Breast epithelium (tissue), 4 donors: ENCODE measurements around the gene RELN. TPM values are rescaled to one million over a fixed set of nuclear protein-coding genes. Genes with fewer than 3 reads are reported as not detected.

Source experiments
- DNase-seq, 2 donors: peaks; one replicate each; pipeline ENCODE4 v3.0.0-alpha.2; 2019; ENCODE audit warnings: low spot score in 2 of 2
- H3K27ac ChIP-seq, 2 donors: fragments of 200-600 bp; sonication (generic) in 1 of 2; one replicate each; pipeline ENCODE4 v1.5.1; 2016 to 2019; ENCODE audit warnings: mild to moderate bottlenecking in 1 of 2
- H3K27me3 ChIP-seq, 2 donors: fragments of 200-600 bp; sonication (generic) in 1 of 2; one replicate each; pipeline versions ENCODE4 v1.5.1 to v1.6.0; 2017 to 2019; ENCODE audit warnings: control low read depth in 1 of 2, mild to moderate bottlenecking in 1 of 2
- H3K36me3 ChIP-seq: fragments of 200-600 bp; one replicate; pipeline ENCODE4 v1.5.1; 2019
- H3K4me1 ChIP-seq, 2 donors: fragments of 200-600 bp; sonication (generic); one replicate each; pipeline ENCODE4 v1.5.1; 2016 to 2019; ENCODE audit warnings: control low read depth in 1 of 2
- H3K4me3 ChIP-seq, 3 donors: fragments of 200-600 bp; sonication (generic); 1 replicate in 2 of 3; 2 replicates in 1 of 3; pipeline ENCODE4 v1.5.1; 2016 to 2019; ENCODE audit warnings: mild to moderate bottlenecking in 3 of 3, moderate library complexity in 2 of 3
- H3K9me3 ChIP-seq, 2 donors: fragments of 200-600 bp; sonication (generic) in 1 of 2; one replicate each; pipeline ENCODE4 v1.5.1; 2016 to 2019; ENCODE audit warnings: control low read depth in 1 of 2
- CTCF ChIP-seq, 3 donors: fragments of 450-650 bp; IDR thresholded peaks; one replicate each; pipeline ENCODE4 v1.5.1; 2016 to 2017; ENCODE audit warnings: antibody characterized with exemption in 3 of 3, mild to moderate bottlenecking in 3 of 3, moderate library complexity in 3 of 3
- POLR2A ChIP-seq: fragments of 450-650 bp; IDR thresholded peaks from one replicate; pipeline ENCODE4 v1.6.1; 2016; ENCODE audit warnings: antibody characterized with exemption, mild to moderate bottlenecking, moderate library complexity
- POLR2AphosphoS5 ChIP-seq, 3 donors: sonication (generic); formaldehyde crosslinking; IDR thresholded peaks; one replicate each; pipeline ENCODE4 v1.6.1; 2017; ENCODE audit warnings: antibody characterized with exemption in 3 of 3
- intact Hi-C: fragments of 100-400 bp; cut with DNase I; formaldehyde crosslinking; loops from one replicate; pipeline ENCODE4 v1.15.1; 2023; ENCODE audit warnings: low total_unique reads
- total RNA-seq, 3 donors: library from RNA; depleted of rRNA; stranded (reverse); fragments of >200 nt; gene quantifications; one replicate each; pipeline ENCODE4 v1.1.0, GENCODE V29; 2016

The RELN gene
- total RNA-seq, 3 donors from 2014 or later, result 3.0 to 9.8 (median 4.5) TPM

GRCh38 chr7:103796327-103796962, 193.0 kb downstream of the RELN start:
- intact Hi-C loops, result no loop called here
- TF ChIP-seq POLR2AphosphoS5 (IDR thresholded peaks at IDR 0.05), result no peak
- no peak for TF ChIP-seq CTCF (IDR thresholded peaks at IDR 0.05)
- no peak for TF ChIP-seq POLR2A
- Histone ChIP-seq H3K27ac (peak overlapping the region in 1 of 2 donors; percentile 40), H3K9me3 (peaks cover 0 to 8% of the 10 kb centered on the region in 2 donors), H3K4me1 (no peaks in the 10 kb centered on the region), H3K36me3 (no peaks in the 10 kb centered on the region), H3K27me3 (no peaks in the 10 kb centered on the region), H3K4me3 (no peak overlapping the region)
- no peak for DNase-seq

- no peak for DNase-seq
- Histone ChIP-seq H3K4me1 (no peaks in the 10 kb centered on the region), H3K36me3 (no peaks in the 10 kb centered on the region), H3K4me3 (no peak overlapping the region), H3K27me3 (no peaks in the 10 kb centered on the region), H3K27ac (peak overlapping the region in 1 of 2 donors; percentile 48), H3K9me3 (peaks cover 0 to 14% of the 10 kb centered on the region in 2 donors)
- no peak for TF ChIP-seq POLR2AphosphoS5 (IDR thresholded peaks at IDR 0.05)
- no peak for TF ChIP-seq POLR2A
- no peak for TF ChIP-seq CTCF (IDR thresholded peaks at IDR 0.05)
- intact Hi-C loops, result no loop called here
These were observed 193.7 kb downstream of the RELN start for GRCh38 chr7:103795787-103796186.

- DNase-seq, result no peak
- H3K4me3 ChIP-seq, result no peak overlapping the region
- H3K27me3 ChIP-seq, result no peaks in the 10 kb centered on the region
- no peaks in the 10 kb centered on the region for H3K4me1 ChIP-seq
- TF ChIP-seq CTCF (IDR thresholded peaks at IDR 0.05) (no peak), POLR2AphosphoS5 (IDR thresholded peaks at IDR 0.05) (no peak), POLR2A (no peak)
- H3K36me3 ChIP-seq, result no peaks in the 10 kb centered on the region
- H3K9me3 ChIP-seq, result peaks cover 0 to 14% of the 10 kb centered on the region in 2 donors
- H3K27ac ChIP-seq, result no peak overlapping the region
- intact Hi-C loops, result no loop called here
These were observed 194.4 kb downstream of the RELN start for GRCh38 chr7:103795107-103795506.

GRCh38 chr7:103794424-103794823, 195.0 kb downstream of the RELN start:
- Histone ChIP-seq H3K27ac (no peak overlapping the region), H3K36me3 (no peaks in the 10 kb centered on the region), H3K9me3 (peaks cover 0 to 14% of the 10 kb centered on the region in 2 donors), H3K4me1 (no peaks in the 10 kb centered on the region), H3K4me3 (no peak overlapping the region), H3K27me3 (no peaks in the 10 kb centered on the region)
- TF ChIP-seq POLR2A (no peak), CTCF (IDR thresholded peaks at IDR 0.05) (no peak), POLR2AphosphoS5 (IDR thresholded peaks at IDR 0.05) (no peak)
- DNase-seq, result no peak
- intact Hi-C loops, result no loop called here

- H3K9me3 ChIP-seq, result peaks cover 0 to 14% of the 10 kb centered on the region in 2 donors
These were observed 195.8 kb downstream of the RELN start for GRCh38 chr7:103793614-103794013.

More at GRCh38 chr7:103793614-103794013, 195.8 kb downstream of the RELN start:
- no peaks in the 10 kb centered on the region for H3K36me3 ChIP-seq
- intact Hi-C loops, result no loop called here
- TF ChIP-seq POLR2AphosphoS5 (IDR thresholded peaks at IDR 0.05) (no peak), CTCF (IDR thresholded peaks at IDR 0.05) (no peak), POLR2A (no peak)
- no peak overlapping the region for H3K4me3 ChIP-seq
- no peaks in the 10 kb centered on the region for H3K27me3 ChIP-seq
- no peak for DNase-seq
- H3K4me1 ChIP-seq, result no peaks in the 10 kb centered on the region
- H3K27ac ChIP-seq, result no peak overlapping the region
